Neural cell (in vitro differentiated cells): ENCODE data around the gene OBP2A. TPM values are rescaled to one million over a fixed set of nuclear protein-coding genes. Genes with fewer than 3 reads are reported as not detected.

Source experiments
- H2AFZ ChIP-seq: fragments of 200-600, 300-800 bp; sonication (generic), shearing (Covaris generic); 2 replicates; pipeline ENCODE4 v1.6.0; 2014; ENCODE audit warnings: low read depth, mild to moderate bottlenecking, antibody characterized with exemption, low read length, moderate library complexity
- H3F3A ChIP-seq: fragments of 200-600 bp; shearing (Covaris generic); 2 replicates; pipeline ENCODE4 v1.6.1; 2016; ENCODE audit warnings: mild to moderate bottlenecking, moderate library complexity, mixed read lengths, antibody characterized with exemption, low read length; ENCODE audit not compliant: insufficient read depth, poor library complexity, severe bottlenecking
- H3K27ac ChIP-seq: fragments of 200-600, 300-800 bp; sonication (generic), shearing (Covaris generic); 2 replicates; pipeline ENCODE4 v1.5.1; 2014; ENCODE audit warnings: mild to moderate bottlenecking, low read length, moderate library complexity
- H3K27me3 ChIP-seq: fragments of 300-800, 200-600 bp; sonication (generic), shearing (Covaris generic); 2 replicates; pipeline ENCODE4 v1.6.0; 2014; ENCODE audit warnings: mild to moderate bottlenecking, low read depth, low read length, moderate library complexity; ENCODE audit not compliant: insufficient read depth
- H3K36me3 ChIP-seq: fragments of 300-800, 200-600 bp; sonication (generic), shearing (Covaris generic); 2 replicates; pipeline ENCODE4 v1.5.1; 2014; ENCODE audit warnings: mild to moderate bottlenecking, antibody characterized with exemption, low read length, moderate library complexity; ENCODE audit not compliant: insufficient read depth
- H3K4me2 ChIP-seq: fragments of 300-800, 200-600 bp; sonication (generic), shearing (Covaris generic); 2 replicates; pipeline ENCODE4 v1.6.0; 2014; ENCODE audit warnings: mild to moderate bottlenecking, low read length
- H3K4me3 ChIP-seq: fragments of 300-800, 200-600 bp; sonication (generic), shearing (Covaris generic); 2 replicates; pipeline ENCODE4 v1.5.1; 2014; ENCODE audit warnings: mild to moderate bottlenecking, low read length, moderate library complexity
- H3K79me2 ChIP-seq: fragments of 200-600 bp; shearing (Covaris generic); replicated peaks from 2 replicates; pipeline ENCODE4 v1.6.0; 2014; ENCODE audit warnings: mild to moderate bottlenecking, low read length, moderate library complexity; ENCODE audit not compliant: insufficient read depth
- H3K9ac ChIP-seq: fragments of 300-800, 200-600 bp; sonication (generic), shearing (Covaris generic); 2 replicates; pipeline ENCODE4 v1.6.1; 2016; ENCODE audit warnings: mild to moderate bottlenecking, low read length, mixed read lengths
- H3K9me2 ChIP-seq: fragments of 200-600 bp; shearing (Covaris generic); 2 replicates; pipeline ENCODE4 v1.6.1; 2016; ENCODE audit warnings: mild to moderate bottlenecking, low read length, mixed read lengths; ENCODE audit not compliant: insufficient read depth
- H3K9me3 ChIP-seq: fragments of 200-600, 300-800 bp; sonication (generic), shearing (Covaris generic); 2 replicates; pipeline ENCODE4 v1.6.1; 2016; ENCODE audit warnings: mild to moderate bottlenecking, mixed run types, low read length, moderate library complexity, mixed read lengths
- H4K20me1 ChIP-seq: fragments of 200-600 bp; shearing (Covaris generic); 2 replicates; pipeline ENCODE4 v1.6.1; 2016; ENCODE audit warnings: mild to moderate bottlenecking, mixed run types; ENCODE audit not compliant: insufficient read depth
- CTCF ChIP-seq: fragments of 450-650 bp; IDR thresholded peaks from 2 replicates; pipeline ENCODE4 v1.5.1; 2014; ENCODE audit warnings: antibody characterized with exemption, mild to moderate bottlenecking, moderate library complexity; ENCODE audit not compliant: poor library complexity, severe bottlenecking
- EP300 ChIP-seq: fragments of 450-650 bp; conservative IDR thresholded peaks from 2 replicates; pipeline ENCODE4 v1.6.1; 2014; ENCODE audit warnings: antibody characterized with exemption, mild to moderate bottlenecking, moderate library complexity; ENCODE audit not compliant: poor library complexity, severe bottlenecking
- EZH2 ChIP-seq: fragments of 200-600, 300-800 bp; shearing (Covaris generic), sonication (generic); IDR thresholded peaks from 2 replicates; pipeline ENCODE4 v1.6.1; 2014; ENCODE audit warnings: antibody characterized with exemption, low read length, borderline replicate concordance, mild to moderate bottlenecking; ENCODE audit not compliant: insufficient read depth, poor library complexity, severe bottlenecking
- MXI1 ChIP-seq: fragments of 450-650 bp; conservative IDR thresholded peaks from 2 replicates; pipeline ENCODE4 v1.6.1; 2014; ENCODE audit warnings: antibody characterized with exemption, mild to moderate bottlenecking; ENCODE audit not compliant: poor library complexity, severe bottlenecking
- POLR2AphosphoS5 ChIP-seq: IDR thresholded peaks from 2 replicates; pipeline ENCODE4 v1.6.1; 2012
- RAD21 ChIP-seq: fragments of 450-650 bp; conservative IDR thresholded peaks from 2 replicates; pipeline ENCODE4 v1.6.1; 2014; ENCODE audit warnings: antibody characterized with exemption, mild to moderate bottlenecking, moderate library complexity
- SMC3 ChIP-seq: fragments of 450-650 bp; conservative IDR thresholded peaks from 2 replicates; pipeline ENCODE4 v1.6.1; 2014; ENCODE audit warnings: antibody characterized with exemption, mild to moderate bottlenecking, moderate library complexity; ENCODE audit not compliant: poor library complexity
- TAF1 ChIP-seq: IDR thresholded peaks from 2 replicates; pipeline ENCODE4 v1.6.1; 2012; ENCODE audit warnings: low read depth
- polyA plus RNA-seq: library from polyadenylated mRNA; depleted of rRNA; stranded (reverse); fragments of >200 nt; gene quantifications from 2 replicates; pipeline ENCODE4 v1.2.3, GENCODE V29; 2014
- TF ChIP-seq, protein P1 (sequence below): IDR thresholded peaks from 2 replicates; pipeline ENCODE4 v1.6.1; 2012; ENCODE audit warnings: borderline replicate concordance

Gene OBP2A
- polyA plus RNA-seq, 1 donor from 2014 or later, result not detected

- Histone ChIP-seq H3K4me3 (no peak overlapping the region), H3K9ac (no peak overlapping the region), H2AFZ (no peak overlapping the region), H3K27ac (no peak overlapping the region), H3K4me2 (no peak overlapping the region), H4K20me1 (no peaks in the 10 kb centered on the region), H3K36me3 (no peaks in the 10 kb centered on the region), H3K9me2 (no peaks in the 10 kb centered on the region), H3K27me3 (peaks cover 5% of the 10 kb centered on the region), H3K79me2 (no peaks in the 10 kb centered on the region), H3F3A (no peaks in the 10 kb centered on the region), H3K9me3 (no peaks in the 10 kb centered on the region)
- TF ChIP-seq TAF1 (no peak), RAD21 (no peak)
- TF ChIP-seq, protein P1, sequence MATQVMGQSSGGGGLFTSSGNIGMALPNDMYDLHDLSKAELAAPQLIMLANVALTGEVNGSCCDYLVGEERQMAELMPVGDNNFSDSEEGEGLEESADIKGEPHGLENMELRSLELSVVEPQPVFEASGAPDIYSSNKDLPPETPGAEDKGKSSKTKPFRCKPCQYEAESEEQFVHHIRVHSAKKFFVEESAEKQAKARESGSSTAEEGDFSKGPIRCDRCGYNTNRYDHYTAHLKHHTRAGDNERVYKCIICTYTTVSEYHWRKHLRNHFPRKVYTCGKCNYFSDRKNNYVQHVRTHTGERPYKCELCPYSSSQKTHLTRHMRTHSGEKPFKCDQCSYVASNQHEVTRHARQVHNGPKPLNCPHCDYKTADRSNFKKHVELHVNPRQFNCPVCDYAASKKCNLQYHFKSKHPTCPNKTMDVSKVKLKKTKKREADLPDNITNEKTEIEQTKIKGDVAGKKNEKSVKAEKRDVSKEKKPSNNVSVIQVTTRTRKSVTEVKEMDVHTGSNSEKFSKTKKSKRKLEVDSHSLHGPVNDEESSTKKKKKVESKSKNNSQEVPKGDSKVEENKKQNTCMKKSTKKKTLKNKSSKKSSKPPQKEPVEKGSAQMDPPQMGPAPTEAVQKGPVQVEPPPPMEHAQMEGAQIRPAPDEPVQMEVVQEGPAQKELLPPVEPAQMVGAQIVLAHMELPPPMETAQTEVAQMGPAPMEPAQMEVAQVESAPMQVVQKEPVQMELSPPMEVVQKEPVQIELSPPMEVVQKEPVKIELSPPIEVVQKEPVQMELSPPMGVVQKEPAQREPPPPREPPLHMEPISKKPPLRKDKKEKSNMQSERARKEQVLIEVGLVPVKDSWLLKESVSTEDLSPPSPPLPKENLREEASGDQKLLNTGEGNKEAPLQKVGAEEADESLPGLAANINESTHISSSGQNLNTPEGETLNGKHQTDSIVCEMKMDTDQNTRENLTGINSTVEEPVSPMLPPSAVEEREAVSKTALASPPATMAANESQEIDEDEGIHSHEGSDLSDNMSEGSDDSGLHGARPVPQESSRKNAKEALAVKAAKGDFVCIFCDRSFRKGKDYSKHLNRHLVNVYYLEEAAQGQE, result no peak
These were observed 33.4 kb downstream of the OBP2A start for GRCh38 chr9:135579356-135579755.

DNA sequence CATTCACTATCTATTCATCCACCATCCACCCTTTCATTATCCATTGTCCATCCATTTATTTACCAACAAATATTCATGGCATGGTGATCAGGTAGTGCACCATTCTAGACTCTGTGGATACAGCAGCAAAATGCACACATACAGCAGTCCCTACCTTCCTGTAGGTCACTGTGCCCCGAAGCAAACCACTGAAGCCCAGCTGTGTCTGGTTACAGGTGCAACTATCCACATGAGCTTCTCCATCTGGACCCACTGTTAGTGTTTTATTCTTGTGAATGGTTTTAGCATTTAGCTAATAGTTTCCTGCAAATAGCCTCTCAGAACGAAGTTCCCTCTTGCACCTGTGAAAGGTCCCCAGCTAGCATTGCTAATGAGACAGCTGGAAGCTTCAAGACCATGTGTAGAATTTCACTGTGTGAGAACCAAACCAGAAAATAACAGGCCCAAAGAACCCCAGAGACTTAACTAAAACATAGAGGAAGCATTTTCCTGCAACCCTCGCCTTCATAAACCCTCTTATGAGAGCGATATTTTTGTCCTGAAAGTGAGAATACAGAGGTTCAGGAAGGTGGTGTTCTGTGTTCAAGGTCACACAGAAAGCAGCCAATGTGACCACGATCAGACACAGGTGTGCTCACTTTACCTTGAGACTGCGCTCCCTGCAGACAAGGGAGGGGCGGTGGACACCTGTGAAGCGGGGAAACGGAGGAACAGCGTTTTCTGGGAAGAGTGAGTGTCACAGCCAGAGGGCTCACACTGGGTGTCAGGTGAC lies 34.1 kb downstream of the OBP2A start:
- H3K4me2 ChIP-seq, result no peak overlapping the region
- no peak overlapping the region for H3K9ac ChIP-seq
- TF ChIP-seq CTCF, result no peak
- TF ChIP-seq EZH2, result no peak
- TF ChIP-seq TAF1, result no peak
- no peak for TF ChIP-seq EP300
- TF ChIP-seq SMC3, result no peak
- TF ChIP-seq, protein P1, result no peak
- TF ChIP-seq MXI1, result no peak
- TF ChIP-seq RAD21, result no peak
- no peak for TF ChIP-seq POLR2AphosphoS5
- H3K79me2 ChIP-seq, result no peaks in the 10 kb centered on the region
- no peak overlapping the region for H3K4me3 ChIP-seq
- no peaks in the 10 kb centered on the region for H3K36me3 ChIP-seq
- no peaks in the 10 kb centered on the region for H3F3A ChIP-seq
- H3K9me2 ChIP-seq, result no peaks in the 10 kb centered on the region
- H3K27ac ChIP-seq, result no peak overlapping the region
- peaks cover 5% of the 10 kb centered on the region for H3K27me3 ChIP-seq
- no peaks in the 10 kb centered on the region for H3K9me3 ChIP-seq
- no peaks in the 10 kb centered on the region for H4K20me1 ChIP-seq
- no peak overlapping the region for H2AFZ ChIP-seq
